Tibial artery (tissue), 4 donors: Measurements from ENCODE around the gene RALB.

Experiments
- DNase-seq, 2 donors: peaks; one replicate each; pipeline ENCODE4 v3.0.0-alpha.2; 2019
- H3K27ac ChIP-seq, 2 donors: fragments of 200-600 bp; sonication (generic) in 1 of 2; 1 replicate in 1 of 2; 2 replicates in 1 of 2; pipeline ENCODE4 v1.5.1; 2018 to 2019; ENCODE audit warnings: mild to moderate bottlenecking in 1 of 2
- H3K27me3 ChIP-seq, 2 donors: fragments of 200-600 bp; sonication (generic) in 1 of 2; one replicate each; pipeline versions ENCODE4 v1.5.1 to v1.6.0; 2016 to 2019
- H3K36me3 ChIP-seq, 3 donors: fragments of 200-600 bp; sonication (generic) in 2 of 3; one replicate each; pipeline ENCODE4 v1.5.1; 2016 to 2019; ENCODE audit warnings: mild to moderate bottlenecking in 2 of 3
- H3K4me1 ChIP-seq, 4 donors: fragments of 200-600 bp; sonication (generic) in 2 of 4; 1 replicate in 3 of 4; 2 replicates in 1 of 4; pipeline ENCODE4 v1.5.1; 2016 to 2019
- H3K4me3 ChIP-seq, 2 donors: fragments of 200-600 bp; sonication (generic) in 1 of 2; 1 replicate in 1 of 2; 2 replicates in 1 of 2; pipeline ENCODE4 v1.5.1; 2018 to 2019; ENCODE audit warnings: mild to moderate bottlenecking in 2 of 2
- H3K9me3 ChIP-seq, 3 donors: fragments of 200-600 bp; sonication (generic) in 1 of 3; one replicate each; pipeline ENCODE4 v1.5.1; 2016 to 2019
- CTCF ChIP-seq, 2 experiments: fragments of 200-600 bp in 1 of 2; fragments of 450-650 bp in 1 of 2; IDR thresholded peaks; one replicate each; pipeline ENCODE4 v1.5.1; 2017 to 2019; ENCODE audit warnings: antibody characterized with exemption in 2 of 2, mild to moderate bottlenecking in 1 of 2, moderate library complexity in 1 of 2
- intact Hi-C: fragments of 100-400 bp; cut with DNase I; formaldehyde crosslinking; loops from one replicate; pipeline ENCODE4 v1.15.0; 2023; ENCODE audit warnings: low total_unique reads

RALB gene

GRCh38 chr2:120227111-120227991 lies 25.3 kb upstream of the RALB start:
- peak in 1 of 2 donors; percentile 52 for DNase-seq
- H3K36me3 ChIP-seq = no peaks in the 10 kb centered on the region
- intact Hi-C loops = loop anchor here (10.0 kb wide), 1 partner anchor 87 kb away; no protein-coding TSS in a partner anchor
- no peak overlapping the region for H3K27ac ChIP-seq
- H3K27me3 ChIP-seq = no peaks in the 10 kb centered on the region
- H3K9me3 ChIP-seq = no peaks in the 10 kb centered on the region
- no peak for TF ChIP-seq CTCF (IDR thresholded peaks at IDR 0.05)
- H3K4me1 ChIP-seq = peaks cover 0 to 22% (median 17%) of the 10 kb centered on the region in 4 donors
- no peak overlapping the region for H3K4me3 ChIP-seq

- Histone ChIP-seq H3K27ac (no peak overlapping the region), H3K27me3 (no peaks in the 10 kb centered on the region), H3K4me1 (peaks cover 0 to 23% (median 11%) of the 10 kb centered on the region in 4 donors), H3K9me3 (no peaks in the 10 kb centered on the region), H3K4me3 (no peak overlapping the region), H3K36me3 (no peaks in the 10 kb centered on the region)
- no peak for TF ChIP-seq CTCF (IDR thresholded peaks at IDR 0.05)
- intact Hi-C loops = loop anchor here (10.0 kb wide), 1 partner anchor 86 kb away; no protein-coding TSS in a partner anchor
- no peak for DNase-seq
Observed at GRCh38 chr2:120228503-120228902, 24.1 kb upstream of the RALB start.

GRCh38 chr2:120229341-120229740 lies 23.3 kb upstream of the RALB start:
- no peak for TF ChIP-seq CTCF (IDR thresholded peaks at IDR 0.05)
- Histone ChIP-seq H3K4me3 (no peak overlapping the region), H3K4me1 (peaks cover 0 to 15% (median 3%) of the 10 kb centered on the region in 4 donors), H3K27me3 (no peaks in the 10 kb centered on the region), H3K9me3 (no peaks in the 10 kb centered on the region), H3K36me3 (no peaks in the 10 kb centered on the region), H3K27ac (no peak overlapping the region)
- peak in 1 of 2 donors; percentile 16 for DNase-seq
- intact Hi-C loops = loop anchor here (10.0 kb wide), 1 partner anchor 85 kb away; no protein-coding TSS in a partner anchor

GRCh38 chr2:120230515-120231471 lies 21.9 kb upstream of the RALB start:
- Histone ChIP-seq H3K27ac (no peak overlapping the region), H3K36me3 (no peaks in the 10 kb centered on the region), H3K4me3 (no peak overlapping the region), H3K4me1 (peaks cover 0 to 14% (median 2%) of the 10 kb centered on the region in 4 donors), H3K9me3 (no peaks in the 10 kb centered on the region), H3K27me3 (no peaks in the 10 kb centered on the region)
- TF ChIP-seq CTCF (IDR thresholded peaks at IDR 0.05) = no peak
- intact Hi-C loops = no loop called here
- DNase-seq = peak in 1 of 2 donors; percentile 42

GRCh38 chr2:120231564-120231973 lies 21.1 kb upstream of the RALB start:
- Histone ChIP-seq H3K36me3 (no peaks in the 10 kb centered on the region), H3K27me3 (peaks cover 0 to 3% of the 10 kb centered on the region in 2 donors), H3K4me3 (peak overlapping the region; percentile 41 to 51), H3K27ac (no peak overlapping the region), H3K9me3 (no peaks in the 10 kb centered on the region), H3K4me1 (peaks cover 0 to 14% (median 2%) of the 10 kb centered on the region in 4 donors)
- DNase-seq = peak in 1 of 2 donors; percentile 41
- TF ChIP-seq CTCF (IDR thresholded peaks at IDR 0.05) = no peak
- intact Hi-C loops = no loop called here
